Neural crest cell (in vitro differentiated cells): ENCODE measurements around the gene AUTS2. TPM values are rescaled to one million over a fixed set of nuclear protein-coding genes. Genes with fewer than 3 reads are reported as not detected.
A peak's percentile ranks its signal among the peaks of the same experiment; 100 is the strongest.

Experiments used
- DNase-seq: peaks from one replicate; pipeline ENCODE4 v3.0.0; 2021; ENCODE audit warnings: low read depth, mixed read lengths, low spot score
- H3K27ac Mint-ChIP-seq: one replicate; pipeline ENCODE4 v1.8.0; 2021; ENCODE audit warnings: mild to moderate bottlenecking, mixed read lengths; ENCODE audit not compliant: unreplicated experiment
- H3K27me3 Mint-ChIP-seq: 2 replicates; pipeline ENCODE4 v1.8.0; 2021; ENCODE audit warnings: low read depth, mild to moderate bottlenecking, mixed read lengths
- H3K36me3 Mint-ChIP-seq: 2 replicates; pipeline ENCODE4 v1.8.0; 2021; ENCODE audit warnings: low read depth, mild to moderate bottlenecking, mixed read lengths
- H3K4me1 Mint-ChIP-seq: 2 replicates; pipeline ENCODE4 v1.8.0; 2021; ENCODE audit warnings: mixed read lengths
- H3K4me3 Mint-ChIP-seq: one replicate; pipeline ENCODE4 v1.8.0; 2021; ENCODE audit warnings: mild to moderate bottlenecking, mixed read lengths
- H3K9me3 Mint-ChIP-seq: 2 replicates; pipeline ENCODE4 v1.8.0; 2021; ENCODE audit warnings: mixed read lengths
- CTCF ChIP-seq: fragments of 200-600 bp; sonication (generic); conservative IDR thresholded peaks from 2 replicates; pipeline ENCODE4 v1.5.0; 2021; ENCODE audit warnings: antibody characterized with exemption, mild to moderate bottlenecking
- total RNA-seq: library from RNA; stranded (reverse); gene quantifications from 2 replicates; pipeline ENCODE4 v1.2.1, GENCODE V29; 2021

Gene AUTS2
- total RNA-seq, 1 donor from 2014 or later, result 152 TPM

- Mint-ChIP-seq H3K27ac (peak overlapping the region; percentile 37), H3K9me3 (no peaks in the 10 kb centered on the region), H3K4me3 (no peak overlapping the region), H3K36me3 (peaks cover 49% of the 10 kb centered on the region), H3K4me1 (peaks cover 10% of the 10 kb centered on the region), H3K27me3 (no peaks in the 10 kb centered on the region)
- no peak for DNase-seq
- TF ChIP-seq CTCF, result no peak
Measured at GRCh38 chr7:70787286-70787685, 1189.0 kb downstream of the AUTS2 start.

GRCh38 chr7:70787771-70788170 lies 1189.5 kb downstream of the AUTS2 start:
- no peak overlapping the region for H3K4me3 Mint-ChIP-seq
- H3K9me3 Mint-ChIP-seq, result no peaks in the 10 kb centered on the region
- H3K36me3 Mint-ChIP-seq, result peaks cover 49% of the 10 kb centered on the region
- H3K27ac Mint-ChIP-seq, result no peak overlapping the region
- TF ChIP-seq CTCF, result no peak
- no peak for DNase-seq
- H3K4me1 Mint-ChIP-seq, result peaks cover 5% of the 10 kb centered on the region
- H3K27me3 Mint-ChIP-seq, result no peaks in the 10 kb centered on the region

GRCh38 chr7:70788276-70788675 lies 1190.0 kb downstream of the AUTS2 start:
- TF ChIP-seq CTCF, result peak; percentile 46
- Mint-ChIP-seq H3K27me3 (no peaks in the 10 kb centered on the region), H3K27ac (no peak overlapping the region)

GRCh38 chr7:70789481-70790214 lies 1191.4 kb downstream of the AUTS2 start:
- Mint-ChIP-seq H3K4me3 (no peak overlapping the region), H3K27ac (peak overlapping the region; percentile 17), H3K27me3 (no peaks in the 10 kb centered on the region), H3K4me1 (no peaks in the 10 kb centered on the region), H3K36me3 (peaks cover 48% of the 10 kb centered on the region), H3K9me3 (no peaks in the 10 kb centered on the region)
- no peak for DNase-seq
- TF ChIP-seq CTCF, result no peak

More at GRCh38 chr7:70788276-70788675, 1190.0 kb downstream of the AUTS2 start:
- no peak for DNase-seq
- Mint-ChIP-seq H3K4me1 (peaks cover under 1% of the 10 kb centered on the region), H3K36me3 (peaks cover 45% of the 10 kb centered on the region), H3K9me3 (no peaks in the 10 kb centered on the region), H3K4me3 (no peak overlapping the region)

GRCh38 chr7:70790215-70791073 lies 1192.2 kb downstream of the AUTS2 start:
- Mint-ChIP-seq H3K4me1 (no peaks in the 10 kb centered on the region), H3K9me3 (no peaks in the 10 kb centered on the region), H3K36me3 (peaks cover 47% of the 10 kb centered on the region), H3K27me3 (no peaks in the 10 kb centered on the region), H3K27ac (peak overlapping the region; percentile 31), H3K4me3 (no peak overlapping the region)
- DNase-seq, result no peak
- TF ChIP-seq CTCF, result no peak
